ENCODE measurements around the gene DLL1.

The DLL1 gene

GRCh38 chr6:170287371-170287876 is 3.5 kb downstream of the DLL1 start:
- WGBS (ENCODE audit: insufficient coverage) = 89% methylated on average over 12 of the region's 12 CpGs
- H3K27ac ChIP-seq (ENCODE audit: insufficient read depth in 1 of 2, low read depth in 1 of 2, low read length in 2 of 2, poor library complexity in 1 of 2, severe bottlenecking in 2 of 2) = no peak overlapping the region
- H3K4me1 ChIP-seq (ENCODE audit: control extremely low read depth in 1 of 4, control insufficient read depth in 4 of 4, insufficient read depth in 4 of 4, low read length in 3 of 4) = peaks cover 0 to 42% (median 39%) of the 10 kb centered on the region in 4 experiments
- CTCF ChIA-PET = interaction anchor here (0.8 to 2.2 kb wide), 3 partner anchors 10 to 136 kb away, joined by 4 to 8 read pairs (median 5); no protein-coding TSS in a partner anchor
- no peak for DNase-seq
- no peaks in the 10 kb centered on the region for H3K36me3 ChIP-seq (ENCODE audit: control insufficient read depth in 4 of 4, insufficient read depth in 4 of 4, low read length in 3 of 4)
- POLR2A ChIA-PET = interaction anchor here (0.6 to 1.3 kb wide), 2 partner anchors 9 to 23 kb away, joined by 3 read pairs; no protein-coding TSS in a partner anchor
- no peaks in the 10 kb centered on the region for H3K9me3 ChIP-seq (ENCODE audit: control extremely low read depth in 1 of 5, control insufficient read depth in 4 of 5, insufficient read depth in 2 of 5, low read depth in 1 of 5, low read length in 4 of 5)
- H3K4me3 ChIP-seq (ENCODE audit: control insufficient read depth in 1 of 7, extremely low read depth in 1 of 7, insufficient read depth in 4 of 7, low read depth in 2 of 7, low read length in 6 of 7) = no peak overlapping the region
- H3K27me3 ChIP-seq (replicated peaks in 2 of 5; ENCODE audit: control insufficient read depth in 4 of 5, insufficient read depth in 5 of 5, low read length in 4 of 5) = peaks cover 0 to 68% (median 25%) of the 10 kb centered on the region in 5 experiments

GRCh38 chr6:170286934-170287265 is 4.0 kb downstream of the DLL1 start:
- ChIA-PET POLR2A (interaction anchor here (0.6 to 1.3 kb wide), 2 partner anchors 8 to 22 kb away, joined by 3 read pairs; no protein-coding TSS in a partner anchor), CTCF (interaction anchor here (1.8 to 2.2 kb wide), 2 partner anchors 10 to 135 kb away, joined by 5 to 8 read pairs; no protein-coding TSS in a partner anchor)
- H3K4me3 ChIP-seq (ENCODE audit: control insufficient read depth in 1 of 7, extremely low read depth in 1 of 7, insufficient read depth in 4 of 7, low read depth in 2 of 7, low read length in 6 of 7) = no peak overlapping the region
- no peak overlapping the region for H3K27ac ChIP-seq (ENCODE audit: insufficient read depth in 1 of 2, low read depth in 1 of 2, low read length in 2 of 2, poor library complexity in 1 of 2, severe bottlenecking in 2 of 2)
- peaks cover 0 to 62% (median 23%) of the 10 kb centered on the region in 5 experiments for H3K27me3 ChIP-seq (replicated peaks in 2 of 5; ENCODE audit: control insufficient read depth in 4 of 5, insufficient read depth in 5 of 5, low read length in 4 of 5)
- H3K4me1 ChIP-seq (ENCODE audit: control extremely low read depth in 1 of 4, control insufficient read depth in 4 of 4, insufficient read depth in 4 of 4, low read length in 3 of 4) = peaks cover 0 to 38% (median 35%) of the 10 kb centered on the region in 4 experiments
- H3K36me3 ChIP-seq (ENCODE audit: control insufficient read depth in 4 of 4, insufficient read depth in 4 of 4, low read length in 3 of 4) = no peaks in the 10 kb centered on the region
- DNase-seq = no peak
- no peaks in the 10 kb centered on the region for H3K9me3 ChIP-seq (ENCODE audit: control extremely low read depth in 1 of 5, control insufficient read depth in 4 of 5, insufficient read depth in 2 of 5, low read depth in 1 of 5, low read length in 4 of 5)
- 78% methylated on average over 2 of the region's 2 CpGs for WGBS (ENCODE audit: insufficient coverage)

- H3K27ac ChIP-seq (ENCODE audit: insufficient read depth in 1 of 2, low read depth in 1 of 2, low read length in 2 of 2, poor library complexity in 1 of 2, severe bottlenecking in 2 of 2) = no peak overlapping the region
- H3K36me3 ChIP-seq (ENCODE audit: control insufficient read depth in 4 of 4, insufficient read depth in 4 of 4, low read length in 3 of 4) = no peaks in the 10 kb centered on the region
- H3K4me1 ChIP-seq (ENCODE audit: control extremely low read depth in 1 of 4, control insufficient read depth in 4 of 4, insufficient read depth in 4 of 4, low read length in 3 of 4) = peaks cover 0 to 33% (median 30%) of the 10 kb centered on the region in 4 experiments
- H3K27me3 ChIP-seq (replicated peaks in 2 of 5; ENCODE audit: control insufficient read depth in 4 of 5, insufficient read depth in 5 of 5, low read length in 4 of 5) = peaks cover 0 to 57% (median 23%) of the 10 kb centered on the region in 5 experiments
- 54% methylated on average over 9 of the region's 26 CpGs for WGBS (ENCODE audit: insufficient coverage)
- ChIA-PET POLR2A (interaction anchor here (1.3 kb wide), 1 partner anchor 8 kb away, joined by 3 read pairs; no protein-coding TSS in a partner anchor), CTCF (interaction anchor here (1.8 to 2.2 kb wide), 2 partner anchors 9 to 135 kb away, joined by 5 to 8 read pairs; no protein-coding TSS in a partner anchor)
- DNase-seq = peak in 2 of 3 donors; percentile 61 to 71
- no peaks in the 10 kb centered on the region for H3K9me3 ChIP-seq (ENCODE audit: control extremely low read depth in 1 of 5, control insufficient read depth in 4 of 5, insufficient read depth in 2 of 5, low read depth in 1 of 5, low read length in 4 of 5)
- no peak overlapping the region for H3K4me3 ChIP-seq (ENCODE audit: control insufficient read depth in 1 of 7, extremely low read depth in 1 of 7, insufficient read depth in 4 of 7, low read depth in 2 of 7, low read length in 6 of 7)
Observed at GRCh38 chr6:170286246-170286933, 4.5 kb downstream of the DLL1 start.

GRCh38 chr6:170285482-170285881 is 5.4 kb downstream of the DLL1 start:
- 100% methylated on average over 5 of the region's 5 CpGs for WGBS (ENCODE audit: insufficient coverage)
- no peak overlapping the region for H3K27ac ChIP-seq (ENCODE audit: insufficient read depth in 1 of 2, low read depth in 1 of 2, low read length in 2 of 2, poor library complexity in 1 of 2, severe bottlenecking in 2 of 2)
- CTCF ChIA-PET = interaction anchor here (1.8 kb wide), 1 partner anchor 134 kb away, joined by 5 read pairs; no protein-coding TSS in a partner anchor
- no peak overlapping the region for H3K4me3 ChIP-seq (ENCODE audit: control insufficient read depth in 1 of 7, extremely low read depth in 1 of 7, insufficient read depth in 4 of 7, low read depth in 2 of 7, low read length in 6 of 7)
- peaks cover 2 to 27% (median 25%) of the 10 kb centered on the region in 4 experiments for H3K4me1 ChIP-seq (ENCODE audit: control extremely low read depth in 1 of 4, control insufficient read depth in 4 of 4, insufficient read depth in 4 of 4, low read length in 3 of 4)
- no peaks in the 10 kb centered on the region for H3K9me3 ChIP-seq (ENCODE audit: control extremely low read depth in 1 of 5, control insufficient read depth in 4 of 5, insufficient read depth in 2 of 5, low read depth in 1 of 5, low read length in 4 of 5)
- DNase-seq = no peak
- H3K27me3 ChIP-seq (replicated peaks in 2 of 5; ENCODE audit: control insufficient read depth in 4 of 5, insufficient read depth in 5 of 5, low read length in 4 of 5) = peaks cover 0 to 49% (median 23%) of the 10 kb centered on the region in 5 experiments
- no peaks in the 10 kb centered on the region for H3K36me3 ChIP-seq (ENCODE audit: control insufficient read depth in 4 of 4, insufficient read depth in 4 of 4, low read length in 3 of 4)
- POLR2A ChIA-PET = no interaction called here

- Histone ChIP-seq H3K4me3 (ENCODE audit: control insufficient read depth in 1 of 7, extremely low read depth in 1 of 7, insufficient read depth in 4 of 7, low read depth in 2 of 7, low read length in 6 of 7) (no peak overlapping the region), H3K9me3 (ENCODE audit: control extremely low read depth in 1 of 5, control insufficient read depth in 4 of 5, insufficient read depth in 2 of 5, low read depth in 1 of 5, low read length in 4 of 5) (no peaks in the 10 kb centered on the region), H3K36me3 (ENCODE audit: control insufficient read depth in 4 of 4, insufficient read depth in 4 of 4, low read length in 3 of 4) (no peaks in the 10 kb centered on the region), H3K4me1 (ENCODE audit: control extremely low read depth in 1 of 4, control insufficient read depth in 4 of 4, insufficient read depth in 4 of 4, low read length in 3 of 4) (peaks cover 2 to 27% (median 22%) of the 10 kb centered on the region in 4 experiments), H3K27ac (ENCODE audit: insufficient read depth in 1 of 2, low read depth in 1 of 2, low read length in 2 of 2, poor library complexity in 1 of 2, severe bottlenecking in 2 of 2) (no peak overlapping the region), H3K27me3 (replicated peaks in 2 of 5; ENCODE audit: control insufficient read depth in 4 of 5, insufficient read depth in 5 of 5, low read length in 4 of 5) (peaks cover 0 to 44% (median 23%) of the 10 kb centered on the region in 5 experiments)
- POLR2A ChIA-PET = no interaction called here
- DNase-seq = no peak
- WGBS (ENCODE audit: insufficient coverage) = 95% methylated on average over 19 of the region's 24 CpGs
- CTCF ChIA-PET = no interaction called here
Observed at GRCh38 chr6:170284866-170285469, 5.9 kb downstream of the DLL1 start.

- CTCF ChIA-PET = no interaction called here
- Histone ChIP-seq H3K27ac (ENCODE audit: insufficient read depth in 1 of 2, low read depth in 1 of 2, low read length in 2 of 2, poor library complexity in 1 of 2, severe bottlenecking in 2 of 2) (no peak overlapping the region), H3K27me3 (replicated peaks in 2 of 5; ENCODE audit: control insufficient read depth in 4 of 5, insufficient read depth in 5 of 5, low read length in 4 of 5) (peaks cover 0 to 37% (median 22%) of the 10 kb centered on the region in 5 experiments), H3K4me3 (ENCODE audit: control insufficient read depth in 1 of 7, extremely low read depth in 1 of 7, insufficient read depth in 4 of 7, low read depth in 2 of 7, low read length in 6 of 7) (no peak overlapping the region), H3K9me3 (ENCODE audit: control extremely low read depth in 1 of 5, control insufficient read depth in 4 of 5, insufficient read depth in 2 of 5, low read depth in 1 of 5, low read length in 4 of 5) (no peaks in the 10 kb centered on the region), H3K36me3 (ENCODE audit: control insufficient read depth in 4 of 4, insufficient read depth in 4 of 4, low read length in 3 of 4) (no peaks in the 10 kb centered on the region), H3K4me1 (ENCODE audit: control extremely low read depth in 1 of 4, control insufficient read depth in 4 of 4, insufficient read depth in 4 of 4, low read length in 3 of 4) (peaks cover 2 to 22% (median 18%) of the 10 kb centered on the region in 4 experiments)
- no peak for DNase-seq
- POLR2A ChIA-PET = no interaction called here
- WGBS (ENCODE audit: insufficient coverage) = 98% methylated on average over 15 of the region's 15 CpGs
Observed at GRCh38 chr6:170284126-170284773, 6.6 kb downstream of the DLL1 start.
